Measurements from ENCODE around the gene SERAC1. TPM values are rescaled to one million over a fixed set of nuclear protein-coding genes. Genes with fewer than 3 reads are reported as not detected.

Gene SERAC1
- total and polyA plus RNA-seq, 10 of the 15 experiments (the other 5 are each of a cell fraction or from before 2014, with no cell fraction given), result 0.76 to 2.9 (median 2.2) TPM

GRCh38 chr6:158111987-158112386 is 56.1 kb downstream of the SERAC1 start:
- Histone ChIP-seq H4K20me1 (ENCODE audit: control insufficient read depth, insufficient read depth) (no peaks in the 10 kb centered on the region), H3K36me3 (ENCODE audit: control insufficient read depth in 2 of 2, insufficient read depth in 2 of 2, low read length in 1 of 2) (no peaks in the 10 kb centered on the region), H3K27ac (ENCODE audit: control insufficient read depth, insufficient read depth) (no peak overlapping the region), H3K27me3 (replicated peaks in 1 of 2; ENCODE audit: control insufficient read depth in 2 of 2, insufficient read depth in 2 of 2, low read length in 1 of 2) (no peaks in the 10 kb centered on the region), H3K4me3 (no peak overlapping the region), H3K9me3 (replicated peaks; ENCODE audit: control insufficient read depth, insufficient read depth, low read length) (no peaks in the 10 kb centered on the region), H2AFZ (ENCODE audit: control insufficient read depth, low read depth, low read length) (no peak overlapping the region), H3K79me2 (ENCODE audit: control insufficient read depth, insufficient read depth, low read length) (no peaks in the 10 kb centered on the region), H3K4me1 (ENCODE audit: control insufficient read depth, insufficient read depth, low read length) (no peaks in the 10 kb centered on the region), H3K9ac (ENCODE audit: control insufficient read depth, insufficient read depth, low read length) (no peak overlapping the region), H3K4me2 (ENCODE audit: control insufficient read depth, insufficient read depth) (no peak overlapping the region)
- TF ChIP-seq CREB1 (IDR thresholded peaks at IDR 0.05; ENCODE audit: low read depth) (no peak), BCL3 (IDR thresholded peaks at IDR 0.05; ENCODE audit: borderline replicate concordance, insufficient read depth, low read depth, low read length, poor library complexity, severe bottlenecking) (no peak)
- ChIA-PET SMC1A (ENCODE audit: uncharacterized antibody, unreplicated experiment) (no interaction called here), POLR2A (no interaction called here), CTCF (no interaction called here), RAD21 (ENCODE audit: unreplicated experiment) (no interaction called here)
- intact Hi-C loops (cut with micrococcal nuclease; ENCODE audit: unreplicated experiment), result no loop called here
- BruUV-seq (replicated peaks), result no TSS peak
- no peak for ATAC-seq
- WGBS (ENCODE audit: insufficient coverage, insufficient replicate concordance, low lambda C conversion rate, missing lambda C conversion rate), result 99% methylated on average over 5 of the region's 5 CpGs
- in situ Hi-C loops (cut with MboI), result no loop called here
- no peak for DNase-seq (ENCODE audit: low read depth, low spot score)
- FAIRE-seq, result no peak

- ATAC-seq (no peak), DNase-seq (ENCODE audit: low read depth, low spot score) (no peak), FAIRE-seq (no peak)
- Histone ChIP-seq H3K4me3 (no peak overlapping the region), H3K9me3 (replicated peaks; ENCODE audit: control insufficient read depth, insufficient read depth, low read length) (no peaks in the 10 kb centered on the region), H3K4me2 (ENCODE audit: control insufficient read depth, insufficient read depth) (no peak overlapping the region), H3K4me1 (ENCODE audit: control insufficient read depth, insufficient read depth, low read length) (no peaks in the 10 kb centered on the region), H3K36me3 (ENCODE audit: control insufficient read depth in 2 of 2, insufficient read depth in 2 of 2, low read length in 1 of 2) (no peaks in the 10 kb centered on the region), H3K27ac (ENCODE audit: control insufficient read depth, insufficient read depth) (no peak overlapping the region), H3K27me3 (replicated peaks in 1 of 2; ENCODE audit: control insufficient read depth in 2 of 2, insufficient read depth in 2 of 2, low read length in 1 of 2) (no peaks in the 10 kb centered on the region), H3K9ac (ENCODE audit: control insufficient read depth, insufficient read depth, low read length) (no peak overlapping the region), H2AFZ (ENCODE audit: control insufficient read depth, low read depth, low read length) (no peak overlapping the region), H3K79me2 (ENCODE audit: control insufficient read depth, insufficient read depth, low read length) (no peaks in the 10 kb centered on the region), H4K20me1 (ENCODE audit: control insufficient read depth, insufficient read depth) (no peaks in the 10 kb centered on the region)
- BruUV-seq (replicated peaks), result no TSS peak
- POLR2A ChIA-PET, result no interaction called here
- SMC1A ChIA-PET (ENCODE audit: uncharacterized antibody, unreplicated experiment), result interaction anchor here (1.4 kb wide), 1 partner anchor 57 kb away, joined by 3 read pairs; no protein-coding TSS in a partner anchor
- CTCF ChIA-PET, result no interaction called here
- WGBS (ENCODE audit: insufficient coverage, insufficient replicate concordance, low lambda C conversion rate, missing lambda C conversion rate), result 99% methylated on average over 5 of the region's 5 CpGs
- RAD21 ChIA-PET (ENCODE audit: unreplicated experiment), result no interaction called here
- intact Hi-C loops (cut with micrococcal nuclease; ENCODE audit: unreplicated experiment) (no loop called here), in situ Hi-C loops (cut with MboI) (no loop called here)
- TF ChIP-seq JUNB (IDR thresholded peaks at IDR 0.05), result no peak
- no peak for TF ChIP-seq ETV6 (conservative IDR thresholded peaks at IDR 0.05 in 1 of 2, IDR thresholded peaks at IDR 0.05 in 1 of 2; ENCODE audit: borderline replicate concordance in 1 of 2, low read depth in 1 of 2)
- no peak for TF ChIP-seq BACH1 (IDR thresholded peaks at IDR 0.05; ENCODE audit: borderline replicate concordance)
- no peak for TF ChIP-seq SREBF2 (IDR thresholded peaks at IDR 0.05; ENCODE audit: low read length)
- no peak for TF ChIP-seq SIX5 (IDR thresholded peaks at IDR 0.05; ENCODE audit: low read depth, low read length, severe bottlenecking)
- no peak for TF ChIP-seq SRF (IDR thresholded peaks at IDR 0.05; ENCODE audit: low read depth in 2 of 2, low read length in 2 of 2)
- TF ChIP-seq, protein P1, sequence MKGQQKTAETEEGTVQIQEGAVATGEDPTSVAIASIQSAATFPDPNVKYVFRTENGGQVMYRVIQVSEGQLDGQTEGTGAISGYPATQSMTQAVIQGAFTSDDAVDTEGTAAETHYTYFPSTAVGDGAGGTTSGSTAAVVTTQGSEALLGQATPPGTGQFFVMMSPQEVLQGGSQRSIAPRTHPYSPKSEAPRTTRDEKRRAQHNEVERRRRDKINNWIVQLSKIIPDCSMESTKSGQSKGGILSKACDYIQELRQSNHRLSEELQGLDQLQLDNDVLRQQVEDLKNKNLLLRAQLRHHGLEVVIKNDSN (IDR thresholded peaks at IDR 0.05; ENCODE audit: borderline replicate concordance, extremely low read length, insufficient read depth, low read depth, low read length), result no peak
- TF ChIP-seq EED (IDR thresholded peaks at IDR 0.05; ENCODE audit: low read depth), result no peak
- TF ChIP-seq, protein P2, sequence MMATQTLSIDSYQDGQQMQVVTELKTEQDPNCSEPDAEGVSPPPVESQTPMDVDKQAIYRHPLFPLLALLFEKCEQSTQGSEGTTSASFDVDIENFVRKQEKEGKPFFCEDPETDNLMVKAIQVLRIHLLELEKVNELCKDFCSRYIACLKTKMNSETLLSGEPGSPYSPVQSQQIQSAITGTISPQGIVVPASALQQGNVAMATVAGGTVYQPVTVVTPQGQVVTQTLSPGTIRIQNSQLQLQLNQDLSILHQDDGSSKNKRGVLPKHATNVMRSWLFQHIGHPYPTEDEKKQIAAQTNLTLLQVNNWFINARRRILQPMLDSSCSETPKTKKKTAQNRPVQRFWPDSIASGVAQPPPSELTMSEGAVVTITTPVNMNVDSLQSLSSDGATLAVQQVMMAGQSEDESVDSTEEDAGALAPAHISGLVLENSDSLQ (IDR thresholded peaks at IDR 0.05), result no peak
- TF ChIP-seq, protein P3, sequence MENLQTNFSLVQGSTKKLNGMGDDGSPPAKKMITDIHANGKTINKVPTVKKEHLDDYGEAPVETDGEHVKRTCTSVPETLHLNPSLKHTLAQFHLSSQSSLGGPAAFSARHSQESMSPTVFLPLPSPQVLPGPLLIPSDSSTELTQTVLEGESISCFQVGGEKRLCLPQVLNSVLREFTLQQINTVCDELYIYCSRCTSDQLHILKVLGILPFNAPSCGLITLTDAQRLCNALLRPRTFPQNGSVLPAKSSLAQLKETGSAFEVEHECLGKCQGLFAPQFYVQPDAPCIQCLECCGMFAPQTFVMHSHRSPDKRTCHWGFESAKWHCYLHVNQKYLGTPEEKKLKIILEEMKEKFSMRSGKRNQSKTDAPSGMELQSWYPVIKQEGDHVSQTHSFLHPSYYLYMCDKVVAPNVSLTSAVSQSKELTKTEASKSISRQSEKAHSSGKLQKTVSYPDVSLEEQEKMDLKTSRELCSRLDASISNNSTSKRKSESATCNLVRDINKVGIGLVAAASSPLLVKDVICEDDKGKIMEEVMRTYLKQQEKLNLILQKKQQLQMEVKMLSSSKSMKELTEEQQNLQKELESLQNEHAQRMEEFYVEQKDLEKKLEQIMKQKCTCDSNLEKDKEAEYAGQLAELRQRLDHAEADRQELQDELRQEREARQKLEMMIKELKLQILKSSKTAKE (IDR thresholded peaks at IDR 0.05; ENCODE audit: low read depth, poor library complexity, severe bottlenecking), result no peak
- TF ChIP-seq NR2F1 (conservative IDR thresholded peaks at IDR 0.05), result no peak
Observed at GRCh38 chr6:158110986-158111385, 57.1 kb downstream of the SERAC1 start.

All from GM12878 (cell line).